Brain microvascular endothelial cell (primary cell): Measurements from ENCODE around the gene NRXN3.

ENCODE experiments used
- DNase-seq: peaks from one replicate; pipeline ENCODE4 v3.0.0-alpha.2; 2020
- H3K27ac ChIP-seq: fragments of 250-450 bp; sonication (Bioruptor Pico); 2 replicates; pipeline ENCODE4 v1.5.1; 2020; ENCODE audit warnings: mild to moderate bottlenecking, moderate library complexity
- H3K27me3 ChIP-seq: fragments of 250-450 bp; sonication (Bioruptor Pico); replicated peaks from 2 replicates; pipeline ENCODE4 v1.5.1; 2020; ENCODE audit warnings: mild to moderate bottlenecking
- H3K36me3 ChIP-seq: fragments of 250-450 bp; sonication (Bioruptor Pico); replicated peaks from 2 replicates; pipeline ENCODE4 v1.5.1; 2020; ENCODE audit warnings: mild to moderate bottlenecking
- H3K4me3 ChIP-seq: 2 replicates; pipeline ENCODE4 v1.5.1; 2011; ENCODE audit warnings: low read depth, mild to moderate bottlenecking, control low read depth, low read length, moderate library complexity
- in situ Hi-C: cut with HindIII; loops from 2 replicates; pipeline ENCODE4 v1.10.0; 2017; ENCODE audit warnings: low sequenced_read_pairs, low pct_ligation_motif_present
- TF ChIP-seq, protein P1 (sequence below): IDR thresholded peaks from 2 replicates; pipeline ENCODE4 v1.5.1; 2011; ENCODE audit warnings: low read depth, mild to moderate bottlenecking, moderate library complexity, low read length, control low read depth, inconsistent platforms; ENCODE audit errors: missing control alignments

The NRXN3 gene

DNA sequence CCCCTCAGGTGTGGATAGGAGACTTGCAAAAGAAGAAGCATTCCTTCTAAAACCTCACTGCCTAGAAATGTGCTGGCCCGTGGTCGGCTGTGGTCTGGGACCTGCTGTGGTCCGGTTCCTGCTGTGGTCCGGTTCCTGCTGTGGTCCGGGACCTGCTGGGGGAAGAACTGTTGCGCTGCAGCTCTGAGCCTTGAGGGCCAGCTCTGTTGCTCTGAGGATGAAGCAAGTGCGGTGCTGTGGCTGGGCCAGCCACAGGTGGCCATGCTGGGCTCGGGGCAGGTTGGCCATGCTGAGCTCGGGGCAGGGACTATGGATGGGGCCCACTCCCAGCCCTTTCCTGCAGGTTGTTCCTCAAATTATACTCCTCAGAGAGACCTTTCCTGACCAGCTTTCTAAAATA, 5.2 kb downstream of the NRXN3 start:
- Histone ChIP-seq H3K4me3 (no peak overlapping the region), H3K27ac (no peak overlapping the region), H3K36me3 (no peaks in the 10 kb centered on the region), H3K27me3 (no peaks in the 10 kb centered on the region)
- in situ Hi-C loops: no loop called here
- TF ChIP-seq, protein P1, sequence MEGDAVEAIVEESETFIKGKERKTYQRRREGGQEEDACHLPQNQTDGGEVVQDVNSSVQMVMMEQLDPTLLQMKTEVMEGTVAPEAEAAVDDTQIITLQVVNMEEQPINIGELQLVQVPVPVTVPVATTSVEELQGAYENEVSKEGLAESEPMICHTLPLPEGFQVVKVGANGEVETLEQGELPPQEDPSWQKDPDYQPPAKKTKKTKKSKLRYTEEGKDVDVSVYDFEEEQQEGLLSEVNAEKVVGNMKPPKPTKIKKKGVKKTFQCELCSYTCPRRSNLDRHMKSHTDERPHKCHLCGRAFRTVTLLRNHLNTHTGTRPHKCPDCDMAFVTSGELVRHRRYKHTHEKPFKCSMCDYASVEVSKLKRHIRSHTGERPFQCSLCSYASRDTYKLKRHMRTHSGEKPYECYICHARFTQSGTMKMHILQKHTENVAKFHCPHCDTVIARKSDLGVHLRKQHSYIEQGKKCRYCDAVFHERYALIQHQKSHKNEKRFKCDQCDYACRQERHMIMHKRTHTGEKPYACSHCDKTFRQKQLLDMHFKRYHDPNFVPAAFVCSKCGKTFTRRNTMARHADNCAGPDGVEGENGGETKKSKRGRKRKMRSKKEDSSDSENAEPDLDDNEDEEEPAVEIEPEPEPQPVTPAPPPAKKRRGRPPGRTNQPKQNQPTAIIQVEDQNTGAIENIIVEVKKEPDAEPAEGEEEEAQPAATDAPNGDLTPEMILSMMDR: no peak
- DNase-seq: no peak

DNA sequence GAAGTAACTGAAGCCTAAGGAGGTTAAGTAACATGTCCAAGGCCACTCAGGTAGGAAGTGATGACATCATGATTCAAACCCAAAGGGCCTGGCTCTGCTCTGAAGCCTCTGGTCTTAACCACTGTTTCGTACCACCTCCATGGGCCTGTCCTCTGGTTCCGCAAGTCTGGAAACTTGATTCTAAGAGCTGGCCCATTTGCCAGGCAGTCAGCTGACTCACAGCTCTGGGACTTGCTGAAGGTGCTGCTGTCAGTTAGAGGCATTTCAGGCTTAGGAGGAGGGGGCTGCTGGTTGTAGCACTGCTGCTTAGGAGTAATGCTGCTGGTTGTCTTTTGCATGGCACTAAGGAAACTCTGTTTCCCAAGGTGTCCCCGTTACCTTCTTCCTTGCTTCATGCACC, 7.9 kb downstream of the NRXN3 start:
- in situ Hi-C loops: no loop called here
- DNase-seq: no peak
- Histone ChIP-seq H3K27me3 (no peaks in the 10 kb centered on the region), H3K27ac (no peak overlapping the region), H3K36me3 (no peaks in the 10 kb centered on the region), H3K4me3 (no peak overlapping the region)
- TF ChIP-seq, protein P1: no peak

DNA sequence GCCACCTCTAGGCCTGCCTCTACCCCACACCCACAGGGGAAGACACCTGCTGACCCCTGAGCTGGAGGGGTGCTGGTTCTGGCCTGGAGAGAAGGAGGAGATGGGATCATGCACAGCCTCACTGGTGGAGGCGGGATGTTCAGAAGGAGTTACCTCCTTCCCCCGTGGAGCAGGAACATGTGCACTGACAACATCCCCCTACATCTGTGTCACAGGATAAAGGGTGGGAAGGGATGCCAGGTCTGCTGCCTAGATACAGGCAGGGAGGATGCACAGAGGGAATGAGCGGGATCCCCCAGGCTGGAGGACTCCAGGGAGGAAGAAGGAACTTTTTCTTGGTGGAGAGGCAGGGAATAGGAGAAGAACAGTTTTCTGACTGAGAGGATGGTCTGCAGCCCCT, 8.8 kb downstream of the NRXN3 start:
- H3K36me3 ChIP-seq: no peaks in the 10 kb centered on the region
- in situ Hi-C loops: no loop called here
- no peak overlapping the region for H3K4me3 ChIP-seq
- no peak overlapping the region for H3K27ac ChIP-seq
- no peak for DNase-seq
- TF ChIP-seq, protein P1: no peak
- H3K27me3 ChIP-seq: no peaks in the 10 kb centered on the region

DNA sequence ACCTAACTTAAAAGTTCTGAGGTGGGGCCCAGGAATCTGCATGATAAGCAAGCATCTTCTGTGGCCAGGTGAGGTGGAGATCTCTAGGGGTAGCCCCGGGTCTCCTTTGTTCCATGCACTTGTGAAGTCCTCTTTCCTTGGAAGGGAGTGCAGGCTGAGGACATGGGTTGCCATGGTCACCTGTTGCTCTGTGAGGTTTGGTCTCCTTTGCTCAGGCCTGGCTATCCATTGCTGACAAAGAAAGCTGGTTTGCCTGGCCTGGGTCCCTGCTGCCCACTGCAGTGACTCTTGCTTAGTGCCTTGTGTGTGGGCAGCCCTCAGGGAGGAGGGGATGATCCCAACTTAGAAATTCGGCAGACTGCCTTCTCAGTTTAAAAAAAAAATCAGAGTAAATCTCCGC, 11.1 kb downstream of the NRXN3 start:
- TF ChIP-seq, protein P1: no peak
- Histone ChIP-seq H3K27ac (no peak overlapping the region), H3K4me3 (no peak overlapping the region), H3K27me3 (no peaks in the 10 kb centered on the region), H3K36me3 (no peaks in the 10 kb centered on the region)
- DNase-seq: no peak
- in situ Hi-C loops: no loop called here

DNA sequence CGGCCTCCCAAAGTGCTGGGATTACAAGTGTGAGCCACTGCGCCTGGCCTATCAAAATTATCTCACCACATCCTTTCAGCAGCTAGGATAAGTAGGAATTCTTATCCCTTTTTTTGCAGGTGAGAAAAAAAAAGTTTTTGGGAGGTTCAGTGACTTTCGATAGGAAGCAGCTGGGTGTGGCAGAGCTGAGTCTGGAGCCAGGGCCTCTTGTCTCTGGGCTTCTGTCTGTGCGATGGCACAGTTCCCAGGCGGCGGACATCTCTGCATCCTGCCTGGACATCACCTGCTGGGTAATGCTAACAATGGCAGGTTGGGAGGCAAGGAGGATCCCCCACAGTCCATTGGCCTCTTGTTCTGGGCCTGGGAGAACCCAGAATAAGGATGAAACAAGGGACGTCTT, 12.5 kb downstream of the NRXN3 start:
- TF ChIP-seq, protein P1: no peak
- Histone ChIP-seq H3K27me3 (no peaks in the 10 kb centered on the region), H3K4me3 (no peak overlapping the region), H3K27ac (no peak overlapping the region), H3K36me3 (no peaks in the 10 kb centered on the region)
- no peak for DNase-seq
- in situ Hi-C loops: no loop called here

DNA sequence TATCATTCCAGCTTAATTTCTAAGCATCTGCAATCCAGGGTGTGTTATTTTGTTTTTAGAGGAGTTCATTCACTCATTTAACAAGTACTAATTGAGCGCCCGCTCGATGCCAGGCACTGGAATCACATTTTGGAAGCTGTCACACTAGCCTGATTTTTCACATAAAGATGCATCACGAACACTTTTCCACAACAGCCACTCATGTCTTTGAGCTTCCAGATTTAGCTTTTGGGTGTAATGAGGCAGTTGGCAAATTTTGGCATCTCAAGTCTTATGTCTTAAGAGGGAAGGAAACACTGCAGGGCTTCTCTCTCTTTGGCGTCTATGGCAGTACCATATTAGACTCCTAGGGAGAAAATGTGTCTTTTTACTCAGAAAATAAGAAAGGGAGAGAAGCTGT, 14.0 kb downstream of the NRXN3 start:
- in situ Hi-C loops: no loop called here
- no peak overlapping the region for H3K27ac ChIP-seq
- TF ChIP-seq, protein P1: no peak
- no peaks in the 10 kb centered on the region for H3K27me3 ChIP-seq
- no peaks in the 10 kb centered on the region for H3K36me3 ChIP-seq
- no peak overlapping the region for H3K4me3 ChIP-seq
- DNase-seq: no peak
